GM19395 (cell line): ENCODE data around the gene KCNS1.

Experiments used
- ATAC-seq: cut with Tn5 transposase; IDR thresholded peaks from one replicate; pipeline ENCODE4 v1.9.1; 2021; ENCODE audit warnings: mild to moderate bottlenecking, moderate library complexity; ENCODE audit not compliant: unreplicated experiment

KCNS1 gene

DNA sequence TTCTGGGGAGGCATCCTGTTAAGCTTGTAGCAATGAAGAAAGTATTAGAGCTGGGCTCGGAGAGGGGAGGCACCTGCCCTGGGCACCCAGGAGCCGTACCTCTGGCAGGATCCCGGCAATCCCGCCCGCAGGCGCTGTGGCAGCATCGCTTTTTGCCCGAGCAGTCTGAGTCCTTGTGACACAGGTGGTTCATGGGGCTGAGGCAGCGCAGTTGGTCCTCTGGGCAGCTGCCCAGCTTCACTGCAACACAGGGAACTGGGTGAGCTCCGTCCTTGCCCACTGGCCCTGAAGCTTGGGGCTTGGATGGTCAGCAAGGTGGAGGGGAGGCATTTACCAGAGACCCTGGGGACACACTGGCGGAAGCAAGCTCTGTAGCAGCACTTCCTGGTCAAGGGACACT lies 9.4 kb upstream of the KCNS1 start:
- no peak for ATAC-seq

DNA sequence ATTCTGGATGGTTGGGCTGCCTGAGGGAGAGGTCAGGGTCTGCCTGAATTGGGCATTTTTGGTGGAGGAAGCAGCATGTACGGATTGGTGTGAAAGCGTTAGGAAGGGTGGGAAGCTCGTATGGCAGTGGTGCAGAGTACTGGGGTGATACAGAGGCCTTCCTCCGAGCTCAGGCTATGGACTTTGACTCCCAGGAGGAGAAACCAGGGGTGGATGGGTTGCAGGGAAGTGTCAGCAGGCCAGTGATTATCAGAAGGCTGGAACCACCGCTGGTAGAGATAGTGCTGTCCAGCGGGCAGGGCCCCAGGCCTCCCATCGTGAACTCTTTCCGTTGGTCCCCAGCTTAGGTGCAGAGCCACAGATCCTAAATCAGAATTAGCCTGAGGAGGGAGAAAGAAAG lies 8.7 kb upstream of the KCNS1 start:
- no peak for ATAC-seq

DNA sequence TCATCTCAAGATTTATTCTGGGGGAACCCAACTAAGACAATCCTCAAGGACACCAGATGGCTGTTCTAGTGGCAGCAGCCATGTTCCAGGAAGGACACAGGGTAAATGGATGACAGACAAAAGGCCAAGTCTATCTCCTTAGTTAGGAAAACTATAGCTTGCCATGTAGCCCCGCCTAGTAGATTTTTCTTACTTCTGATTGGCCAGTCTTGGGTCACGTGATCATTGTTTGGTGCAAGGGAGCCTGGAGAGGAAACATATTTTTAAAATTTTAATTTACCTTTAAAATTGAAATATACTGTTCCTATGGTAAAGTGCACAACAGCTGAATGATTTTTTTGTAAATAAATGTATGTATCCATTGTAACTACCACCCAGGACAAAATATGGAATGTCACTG lies 4.4 kb upstream of the KCNS1 start:
- no peak for ATAC-seq

DNA sequence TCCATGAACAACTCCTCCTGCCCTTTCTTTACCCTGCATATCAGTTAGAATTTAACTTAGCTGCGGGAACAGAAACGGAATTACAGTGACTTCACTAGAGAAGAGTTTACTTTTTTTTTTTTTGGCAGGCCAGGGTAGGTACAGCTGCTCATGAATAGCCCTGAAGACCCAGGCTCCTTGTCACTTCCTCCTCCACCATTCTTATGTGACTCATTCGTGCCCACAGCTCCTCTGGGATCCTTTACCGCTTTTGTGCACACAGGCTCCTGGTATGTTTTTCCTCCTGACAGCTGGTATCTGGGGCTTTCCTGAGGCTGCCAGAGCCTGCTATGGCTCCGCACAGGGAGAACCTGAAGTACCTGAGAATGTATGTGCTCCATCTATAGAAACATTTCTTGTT lies 3.9 kb upstream of the KCNS1 start:
- no peak for ATAC-seq

DNA sequence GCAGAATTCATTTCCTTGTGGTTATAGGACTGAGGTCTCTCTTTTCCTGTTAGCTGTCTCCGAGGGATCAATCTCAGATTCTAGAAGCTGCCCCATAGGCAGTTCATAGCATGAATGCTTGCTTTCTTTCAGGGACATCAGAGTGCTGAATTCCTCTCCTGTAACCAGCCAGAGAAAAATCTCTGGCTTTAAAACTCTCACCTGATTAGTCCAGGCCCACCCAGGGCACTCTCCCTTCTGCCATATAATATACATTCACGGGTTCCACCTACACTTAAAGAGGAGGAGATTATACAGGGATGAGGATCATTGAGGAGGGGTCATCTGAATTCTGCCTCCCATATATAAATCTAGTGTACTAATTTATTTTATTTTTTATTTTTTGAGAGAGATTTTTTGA lies 2.1 kb upstream of the KCNS1 start:
- no peak for ATAC-seq

DNA sequence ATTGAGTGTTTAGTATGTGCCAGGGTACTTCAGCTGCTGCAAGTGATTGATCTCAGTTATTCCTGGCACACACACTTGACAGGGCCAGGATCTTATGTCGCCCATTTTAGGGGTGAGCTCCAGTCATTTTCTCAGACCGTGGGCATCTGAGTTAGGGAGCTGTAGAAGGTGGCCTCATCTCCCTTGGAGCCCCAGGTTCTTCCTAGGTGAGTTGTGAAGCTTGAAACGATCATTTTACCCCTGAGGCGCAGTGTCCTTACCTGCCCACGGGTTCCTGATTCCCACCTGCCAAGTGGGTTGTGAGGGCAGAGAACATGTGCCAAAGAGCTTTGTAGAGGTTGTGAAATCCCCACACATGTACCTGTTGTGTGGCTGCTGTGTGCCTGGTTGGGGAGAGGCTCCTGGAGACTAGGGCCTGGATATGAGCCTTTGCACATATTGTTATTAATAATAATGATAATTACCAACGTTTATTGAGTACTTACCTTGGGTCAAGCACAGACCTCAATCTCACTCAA lies 465 bp upstream of the KCNS1 start:
- no peak for ATAC-seq

DNA sequence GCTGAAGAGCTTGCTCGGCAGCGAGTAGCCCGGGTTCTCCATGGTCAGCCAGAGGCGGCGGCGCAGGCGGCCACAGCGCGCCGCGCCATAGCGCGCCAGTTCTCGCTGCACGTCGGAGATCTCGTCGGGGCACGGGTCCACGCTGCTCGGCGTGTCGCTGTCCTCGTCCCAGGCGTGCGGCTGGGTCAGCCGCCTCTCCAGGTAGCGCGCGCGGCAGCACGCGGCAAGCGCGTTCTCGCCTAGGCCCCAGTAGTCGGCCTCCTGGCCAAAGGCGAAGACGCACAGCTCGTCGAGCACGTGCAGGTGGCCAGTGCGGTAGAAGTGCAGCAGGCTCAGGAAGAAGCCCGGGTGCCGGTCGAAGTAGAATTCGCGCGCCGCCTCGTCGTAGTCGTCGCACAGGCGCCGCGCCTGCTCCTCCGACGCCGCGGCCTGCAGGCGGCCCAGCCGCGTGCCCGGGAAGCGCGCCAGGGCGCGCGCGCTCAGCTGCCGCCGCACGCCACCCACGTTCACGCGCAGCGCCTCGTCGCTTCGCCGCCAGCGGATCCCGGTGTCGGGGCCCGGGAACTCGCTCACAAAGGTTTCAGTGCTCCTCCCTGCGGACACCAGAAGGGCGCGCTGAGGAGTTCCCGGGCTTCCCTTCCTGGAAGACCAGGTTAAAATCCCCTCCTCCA lies 2.7 kb downstream of the KCNS1 start:
- no peak for ATAC-seq

DNA sequence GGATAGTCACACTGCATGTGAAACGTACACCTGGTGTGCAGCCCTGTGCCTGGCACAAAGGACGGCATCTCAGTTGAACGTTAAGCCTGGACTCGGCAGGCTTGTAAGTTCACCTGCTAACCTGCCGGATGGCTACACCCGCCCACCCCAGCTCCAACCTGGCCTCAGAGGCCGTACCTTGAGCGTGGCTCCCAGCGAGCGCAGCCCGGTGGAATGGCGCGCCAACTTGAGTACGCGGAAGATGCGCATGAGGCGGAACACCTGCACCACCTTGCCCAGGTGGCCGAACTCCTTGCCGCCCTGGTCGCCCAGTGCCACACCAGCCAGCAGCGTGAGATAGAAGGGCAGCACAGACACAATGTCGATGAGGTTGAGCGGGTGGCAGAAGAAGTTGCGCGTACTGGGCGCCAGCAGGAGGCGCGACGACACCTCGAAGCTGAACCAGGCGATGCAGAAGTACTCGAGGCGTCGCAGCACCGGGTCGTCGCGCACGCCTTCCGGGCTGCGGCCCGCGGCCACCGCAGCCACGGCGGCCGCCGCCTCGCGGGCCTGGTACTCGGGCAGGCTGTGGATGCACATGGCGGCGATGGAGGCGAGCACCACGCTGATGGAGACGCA lies 3.3 kb downstream of the KCNS1 start:
- no peak for ATAC-seq

DNA sequence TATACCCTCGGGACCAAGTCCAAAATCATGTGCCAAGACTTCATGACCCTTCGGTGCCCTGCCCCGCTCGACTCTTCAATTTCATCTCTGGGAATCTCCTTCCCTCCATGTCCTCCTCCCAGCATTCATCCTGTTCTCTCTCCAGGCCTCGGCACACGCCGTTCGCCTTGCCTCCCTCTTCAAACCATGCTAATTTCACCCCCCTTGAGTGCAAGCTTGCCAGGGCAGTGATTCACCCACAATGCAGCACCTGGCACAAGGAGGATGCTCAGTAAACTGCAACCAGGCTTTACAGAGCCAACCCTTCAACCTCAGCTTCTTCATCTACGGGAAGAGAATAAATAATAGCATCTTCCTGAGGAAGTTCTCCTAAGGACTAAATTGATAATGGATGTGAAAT lies 4.1 kb downstream of the KCNS1 start:
- no peak for ATAC-seq

DNA sequence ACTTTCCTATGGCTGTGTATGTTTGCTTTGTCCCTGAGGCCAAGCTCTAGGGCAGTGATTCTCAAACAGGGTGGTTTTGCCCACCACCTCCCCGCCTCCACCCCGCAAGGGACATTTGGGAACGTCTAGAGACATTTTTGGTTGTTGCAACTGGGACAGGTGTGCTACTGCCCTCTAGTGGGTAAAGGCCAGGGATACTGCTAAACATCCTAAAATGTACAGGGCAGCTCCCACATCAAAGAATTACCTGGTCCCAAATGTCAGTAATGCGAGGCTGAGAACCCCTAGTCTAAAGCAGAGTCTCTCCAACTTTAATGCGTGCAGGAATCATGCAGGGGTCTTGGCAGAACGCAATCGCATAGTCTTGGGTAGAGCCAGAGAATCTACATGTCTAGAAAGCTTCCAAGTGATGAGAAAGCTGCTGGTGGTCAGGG lies 5.1 kb downstream of the KCNS1 start:
- no peak for ATAC-seq

DNA sequence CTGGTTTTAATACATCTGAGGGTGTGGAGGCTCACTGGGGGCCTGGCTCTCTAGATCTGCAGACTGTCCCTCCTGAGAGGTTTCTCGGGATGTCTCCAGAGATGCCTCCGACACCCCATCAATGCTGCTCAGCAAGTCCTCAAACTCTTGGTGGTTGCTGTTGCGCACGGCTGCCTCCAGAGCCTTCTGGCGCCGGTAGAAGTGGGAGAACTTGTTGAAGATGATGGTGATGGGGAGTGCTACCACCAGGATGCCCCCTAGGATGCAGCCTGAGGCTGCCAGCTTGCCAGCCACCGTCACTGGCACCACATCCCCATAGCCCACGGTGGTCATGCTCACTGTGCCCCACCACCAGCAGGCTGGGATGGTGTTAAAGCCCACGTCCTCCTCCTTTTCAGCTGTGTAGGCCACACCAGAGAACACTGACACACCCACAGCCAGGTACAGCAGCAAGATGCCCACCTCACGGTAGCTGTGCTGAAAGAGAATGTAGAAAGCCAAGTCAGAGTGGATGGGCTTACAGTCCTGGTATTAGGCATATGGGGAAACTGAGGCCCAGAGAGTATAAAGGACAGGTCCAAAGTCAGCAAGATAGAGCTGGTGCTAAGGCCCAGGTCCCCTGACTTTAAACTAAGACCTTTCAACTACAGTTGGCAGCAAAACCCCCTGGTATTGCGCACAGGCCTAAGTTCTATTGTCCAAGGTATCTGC lies 5.9 kb downstream of the KCNS1 start:
- no peak for ATAC-seq

DNA sequence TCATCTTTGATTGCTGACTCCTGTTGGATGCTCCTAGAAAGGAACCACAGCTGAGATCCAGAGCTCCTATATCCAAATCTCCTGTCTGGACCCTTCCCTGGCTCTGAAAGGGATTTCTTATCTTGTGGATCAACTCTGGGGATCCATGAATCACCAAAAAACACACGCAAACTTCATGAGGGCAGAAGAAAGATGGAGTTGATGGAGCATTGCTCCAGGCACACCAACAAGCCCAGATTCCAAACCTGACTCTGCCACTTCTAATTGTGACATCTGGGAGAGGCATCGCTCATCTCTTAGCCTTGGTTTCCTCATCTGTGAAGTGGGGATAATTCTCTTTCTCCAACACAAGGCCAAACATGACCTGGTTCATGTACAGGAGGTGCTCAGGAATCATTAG lies 6.7 kb downstream of the KCNS1 start:
- ATAC-seq = no peak

DNA sequence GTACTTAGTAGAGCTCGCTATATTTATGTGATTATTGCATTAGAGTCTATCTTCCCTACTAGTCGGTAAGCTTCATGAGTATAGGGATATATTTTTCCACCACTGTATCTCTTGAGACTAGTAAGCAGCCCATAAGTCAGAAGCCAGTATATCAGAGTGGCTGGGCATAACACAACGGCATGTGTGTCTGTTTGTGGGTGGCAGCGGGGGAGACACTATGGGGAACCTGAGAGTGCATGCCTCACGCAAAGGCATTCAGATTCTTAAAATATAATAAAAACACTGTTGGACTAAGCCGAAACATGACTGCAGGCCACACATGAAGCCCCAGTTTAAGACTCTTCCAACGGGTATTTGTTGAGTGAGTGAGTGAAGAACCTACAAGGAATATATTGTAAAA lies 8.0 kb downstream of the KCNS1 start:
- ATAC-seq = no peak

DNA sequence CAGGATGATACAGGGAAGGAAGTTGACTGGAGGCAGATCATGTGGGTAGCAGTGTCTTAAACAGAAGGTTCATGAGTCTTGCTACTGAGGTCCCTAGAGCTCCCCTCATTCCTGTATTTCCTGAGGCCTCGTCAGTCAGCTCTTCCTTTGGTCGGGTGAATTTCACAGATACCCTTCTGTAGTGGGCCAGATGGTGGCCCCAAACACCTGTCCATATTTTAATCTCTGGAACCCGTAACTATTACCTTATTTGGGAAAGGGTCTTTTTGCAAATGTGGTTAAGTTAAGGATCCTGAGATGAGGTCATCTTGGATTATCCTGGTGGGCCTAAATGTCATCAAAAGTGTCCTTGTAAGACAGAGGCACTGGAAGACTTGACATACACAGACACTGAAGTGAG lies 9.6 kb downstream of the KCNS1 start:
- ATAC-seq = no peak

DNA sequence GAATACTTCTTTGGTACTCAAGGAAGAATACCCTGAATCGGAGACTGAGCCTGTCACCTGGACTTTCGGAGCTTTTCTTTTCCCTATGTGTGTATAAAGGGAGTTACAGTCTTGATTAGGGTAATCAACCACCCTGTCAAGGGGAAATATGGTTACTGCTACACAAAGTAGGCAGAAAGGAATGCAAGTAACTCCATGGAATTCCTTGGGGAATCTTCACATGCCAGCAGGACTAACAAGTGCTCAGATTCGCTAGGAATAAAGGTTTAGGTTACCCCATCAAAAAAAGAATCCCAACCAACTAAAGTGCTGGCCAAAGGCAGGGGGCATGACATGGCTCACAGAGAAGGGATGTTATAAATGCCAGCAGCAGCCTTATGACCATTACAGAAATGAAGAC lies 10.4 kb downstream of the KCNS1 start:
- ATAC-seq = no peak

DNA sequence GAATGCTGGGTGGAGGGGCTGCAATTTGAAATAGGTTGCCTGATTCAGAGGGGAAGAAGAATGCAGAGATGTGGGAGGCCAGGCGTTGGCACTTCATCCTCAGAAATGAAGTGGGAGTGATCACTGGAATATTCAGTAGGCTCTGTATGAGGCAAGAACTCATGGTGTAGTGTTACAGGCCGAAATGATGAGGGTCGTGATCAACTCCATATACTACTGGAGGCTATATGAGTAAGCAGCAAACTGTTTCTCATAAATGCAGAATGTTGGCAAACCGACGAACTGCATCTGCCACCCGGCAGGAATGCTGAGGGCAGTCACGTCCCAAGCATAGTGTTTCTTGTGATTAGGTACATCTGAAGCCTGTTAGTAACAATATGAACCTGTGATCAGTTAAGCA lies 12.7 kb downstream of the KCNS1 start:
- ATAC-seq = no peak

DNA sequence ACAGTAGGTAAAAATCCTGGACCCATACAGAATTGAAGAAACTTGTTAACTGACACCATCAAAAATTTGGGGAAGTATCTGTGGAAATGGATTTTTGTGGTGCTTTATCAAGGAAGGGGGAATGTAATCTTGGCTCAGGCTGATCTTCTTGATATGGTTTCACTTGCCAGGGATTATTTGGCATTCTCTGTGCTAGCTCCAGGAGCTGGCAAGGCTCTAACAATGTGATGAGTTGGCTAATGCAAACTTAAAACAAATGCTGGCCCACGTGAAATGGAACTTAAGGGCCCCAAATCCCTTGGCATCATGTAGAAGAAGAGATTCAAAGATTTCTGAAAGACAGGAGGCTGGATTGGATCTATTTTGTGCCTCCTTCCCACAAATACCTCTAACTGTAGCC lies 13.1 kb downstream of the KCNS1 start:
- no peak for ATAC-seq

DNA sequence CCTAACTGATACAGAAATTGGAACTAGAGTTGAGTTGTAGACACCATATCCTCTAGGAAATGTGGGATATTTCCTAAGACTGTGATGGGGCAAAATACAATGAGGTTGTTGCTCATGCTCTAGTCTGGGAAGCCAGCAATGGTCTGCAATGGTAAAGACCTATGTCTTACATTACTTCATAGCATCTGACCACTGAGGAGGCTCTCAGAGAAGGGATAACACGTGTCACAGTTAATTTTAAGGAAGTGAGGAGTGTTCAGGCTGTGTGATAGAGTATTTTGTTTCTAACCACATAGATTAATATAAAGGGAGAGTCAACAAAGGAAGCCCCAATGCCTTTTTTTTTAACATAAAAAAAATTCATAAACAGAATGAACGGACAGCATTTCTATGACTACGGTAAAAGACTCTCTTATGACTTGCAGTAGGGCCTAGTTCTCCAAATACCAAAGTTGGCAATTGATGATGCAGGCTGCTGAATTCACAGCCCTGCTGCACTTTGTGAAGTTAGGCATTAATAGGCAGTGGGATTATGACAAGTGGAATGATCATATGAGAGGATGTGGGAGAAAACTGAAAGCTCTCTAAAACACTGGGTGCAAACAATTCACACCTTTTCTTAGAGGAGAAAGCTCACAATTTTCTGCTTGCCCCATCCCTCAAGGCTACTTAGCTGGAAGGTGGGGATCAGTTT lies 13.7 kb downstream of the KCNS1 start:
- ATAC-seq = no peak

DNA sequence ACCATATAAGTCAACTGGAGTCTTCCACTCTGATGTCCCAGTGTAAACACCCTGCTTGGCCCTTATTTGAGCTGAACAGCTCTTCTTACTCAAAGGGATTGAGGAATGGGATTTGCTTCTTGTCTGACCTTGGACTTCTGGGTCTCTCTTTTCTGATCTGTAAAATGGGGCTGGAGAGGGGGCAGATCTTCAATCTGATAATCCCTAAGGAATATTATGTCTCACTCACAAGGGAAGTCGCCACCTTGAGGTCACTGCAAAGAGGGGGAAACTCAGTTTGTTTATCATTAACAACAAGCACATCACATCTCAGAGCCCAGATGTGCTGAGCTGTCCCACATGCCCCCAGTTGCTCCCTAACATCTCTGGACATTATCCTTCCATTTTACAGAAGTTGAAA lies 15.1 kb downstream of the KCNS1 start:
- no peak for ATAC-seq

DNA sequence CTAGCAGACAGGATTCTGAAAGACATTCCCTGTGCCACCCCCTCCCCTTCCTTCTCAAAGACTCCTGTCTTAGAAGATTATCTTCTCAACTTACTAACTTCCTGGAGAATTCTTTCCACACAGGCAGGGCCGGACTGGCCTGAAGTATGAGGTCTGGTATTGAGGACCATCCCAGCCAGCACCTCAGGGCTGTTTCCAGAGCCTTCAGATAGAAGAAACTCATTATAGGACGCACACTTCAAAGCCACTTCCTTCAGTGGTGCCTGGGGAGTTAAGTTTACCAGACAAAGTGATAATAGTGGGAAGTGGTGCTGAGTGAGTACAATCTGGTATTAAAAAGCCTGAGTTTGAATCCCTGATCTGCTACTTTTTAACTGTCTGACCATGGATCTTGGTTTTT lies 15.6 kb downstream of the KCNS1 start:
- no peak for ATAC-seq

DNA sequence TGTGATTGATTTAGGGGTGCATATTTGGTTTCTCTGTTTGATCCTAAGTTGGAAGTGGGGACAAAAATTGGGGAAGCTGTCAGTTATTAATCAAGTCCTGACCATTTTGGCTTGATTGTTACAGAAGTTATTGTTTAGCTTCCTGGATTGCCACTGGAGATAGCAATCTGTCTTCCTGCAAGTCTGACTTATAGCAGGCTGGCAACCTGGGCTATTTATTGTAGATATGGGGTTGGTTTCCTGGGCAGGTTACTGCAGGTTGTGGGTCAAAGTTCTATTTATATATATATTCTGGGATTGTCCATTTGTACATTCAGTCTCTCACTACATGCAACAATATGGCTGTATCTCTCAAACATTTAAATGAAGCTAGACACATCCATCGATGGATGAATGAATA lies 17.8 kb downstream of the KCNS1 start:
- ATAC-seq = no peak

DNA sequence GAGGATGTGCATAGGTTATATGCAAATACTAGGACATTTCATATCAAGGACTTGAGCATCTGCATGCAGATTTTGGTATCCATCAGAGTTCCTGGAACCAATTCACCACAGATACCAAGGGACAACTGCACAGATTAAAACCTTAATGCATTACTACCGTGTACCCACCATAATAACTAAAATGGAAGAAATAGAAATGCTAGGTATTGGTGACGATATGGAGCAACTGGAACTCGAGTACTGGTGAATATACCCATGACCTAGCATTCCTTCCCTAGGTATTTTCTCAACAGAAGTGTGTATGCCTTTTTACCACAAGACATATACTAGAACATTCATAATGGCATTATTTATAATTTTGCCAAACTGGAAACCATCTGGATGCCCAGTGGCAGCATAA lies 18.5 kb downstream of the KCNS1 start:
- no peak for ATAC-seq
